ENCODE measurements around the gene PKDREJ. TPM values are rescaled to one million over a fixed set of nuclear protein-coding genes. Genes with fewer than 3 reads are reported as not detected.

PKDREJ gene
- total RNA-seq, 1 experiment from 2014 or later, result 0.05 TPM

- Mint-ChIP-seq H3K9me3 (ENCODE audit: low read depth, unreplicated experiment) (no peaks in the 10 kb centered on the region), H3K36me3 (ENCODE audit: insufficient read depth, unreplicated experiment) (peaks cover 5% of the 10 kb centered on the region), H3K4me1 (ENCODE audit: low read depth, unreplicated experiment) (no peaks in the 10 kb centered on the region), H3K27ac (ENCODE audit: unreplicated experiment) (no peak overlapping the region), H3K27me3 (ENCODE audit: unreplicated experiment) (no peaks in the 10 kb centered on the region), H3K4me3 (ENCODE audit: low read depth, unreplicated experiment) (no peak overlapping the region)
- CTCF ChIA-PET, result no interaction called here
- no TSS peak for BruUV-seq (replicated peaks)
- TF ChIP-seq CTCF (IDR thresholded peaks at IDR 0.05; ENCODE audit: unreplicated experiment), result no peak
- no peak for DNase-seq
- intact Hi-C loops (cut with micrococcal nuclease; ENCODE audit: unreplicated experiment), result no loop called here
Measured at GRCh38 chr22:46212195-46212594, 50.9 kb downstream of the PKDREJ start.

GRCh38 chr22:46209262-46209661, 53.9 kb downstream of the PKDREJ start:
- no peaks in the 10 kb centered on the region for H3K4me1 Mint-ChIP-seq (ENCODE audit: low read depth, unreplicated experiment)
- H3K36me3 Mint-ChIP-seq (ENCODE audit: insufficient read depth, unreplicated experiment), result peaks cover 5% of the 10 kb centered on the region
- intact Hi-C loops (cut with micrococcal nuclease; ENCODE audit: unreplicated experiment), result no loop called here
- no peaks in the 10 kb centered on the region for H3K9me3 Mint-ChIP-seq (ENCODE audit: low read depth, unreplicated experiment)
- no peak overlapping the region for H3K4me3 Mint-ChIP-seq (ENCODE audit: low read depth, unreplicated experiment)
- DNase-seq, result no peak
- H3K27me3 Mint-ChIP-seq (ENCODE audit: unreplicated experiment), result no peaks in the 10 kb centered on the region
- no peak overlapping the region for H3K27ac Mint-ChIP-seq (ENCODE audit: unreplicated experiment)
- TF ChIP-seq CTCF (IDR thresholded peaks at IDR 0.05; ENCODE audit: unreplicated experiment), result no peak
- CTCF ChIA-PET, result no interaction called here
- no TSS peak for BruUV-seq (replicated peaks)

Other genes starting within 250 kb of the PKDREJ start
- gene PPARA, start 112.8 kb downstream of the PKDREJ start, total RNA-seq (2022), result 22.7 and 31.5 TPM in 2 replicates
- 10.5 and 11.0 TPM in 2 replicates for gene CDPF1, start 13.1 kb downstream of the PKDREJ start, total RNA-seq (2022)
- gene TTC38, start 4.7 kb upstream of the PKDREJ start, total RNA-seq (2022), result 31.9 and 34.0 TPM in 2 replicates
- gene GTSE1, start 33.5 kb upstream of the PKDREJ start, total RNA-seq (2022), result 48.0 and 53.5 TPM in 2 replicates
- gene TRMU, start 72.4 kb upstream of the PKDREJ start, total RNA-seq (2022), result 74.8 and 79.6 TPM in 2 replicates

Data from Calu3 (cell line).